Stimulated activated naive CD8-positive, alpha-beta T cell treated with anti-CD3 and anti-CD28 coated beads, Interleukin-15, Interleukin-2, amounts not matched to agents 100 ng/mL and 50 ng/mL, for 24 hours (primary cell): ENCODE data around the gene BANP.
"Not testable (repeated sequence)": the region's sequence is repeated elsewhere in the genome, so short reads cannot be mapped to it uniquely, and the experiment has no call there.

Experiments
- H3K27ac Mint-ChIP-seq: one replicate; pipeline ENCODE4 v1.8.0; 2021; ENCODE audit warnings: mild to moderate bottlenecking, mixed read lengths
- H3K27me3 Mint-ChIP-seq: one replicate; pipeline ENCODE4 v1.8.0; 2021; ENCODE audit warnings: mixed read lengths
- H3K36me3 Mint-ChIP-seq: one replicate; pipeline ENCODE4 v1.8.0; 2021; ENCODE audit warnings: low read depth, mixed read lengths
- H3K4me1 Mint-ChIP-seq: one replicate; pipeline ENCODE4 v1.8.0; 2021; ENCODE audit warnings: low read depth, mixed read lengths
- H3K4me3 Mint-ChIP-seq: one replicate; pipeline ENCODE4 v1.8.0; 2021; ENCODE audit warnings: mild to moderate bottlenecking, mixed read lengths
- H3K9me3 Mint-ChIP-seq: one replicate; pipeline ENCODE4 v1.8.0; 2021; ENCODE audit warnings: mixed read lengths

The BANP gene

GRCh38 chr16:88049561-88050545, 98.6 kb downstream of the BANP start:
- Mint-ChIP-seq H3K36me3 (peaks cover 28% of the 10 kb centered on the region), H3K9me3 (no peaks in the 10 kb centered on the region), H3K27me3 (no peaks in the 10 kb centered on the region), H3K4me1 (peaks cover 14% of the 10 kb centered on the region), H3K27ac (no peak overlapping the region), H3K4me3 (no peak overlapping the region)

- no peaks in the 10 kb centered on the region for H3K27me3 Mint-ChIP-seq
- peaks cover 2% of the 10 kb centered on the region for H3K4me1 Mint-ChIP-seq
- H3K9me3 Mint-ChIP-seq: no peaks in the 10 kb centered on the region
- H3K4me3 Mint-ChIP-seq: no peak overlapping the region
- H3K27ac Mint-ChIP-seq: no peak overlapping the region
- peaks cover 28% of the 10 kb centered on the region for H3K36me3 Mint-ChIP-seq
Observed at GRCh38 chr16:88050952-88051660, 99.9 kb downstream of the BANP start.

GRCh38 chr16:88052661-88053060, 101.4 kb downstream of the BANP start:
- Mint-ChIP-seq H3K27me3 (no peaks in the 10 kb centered on the region), H3K27ac (no peak overlapping the region), H3K4me1 (no peaks in the 10 kb centered on the region), H3K4me3 (no peak overlapping the region), H3K9me3 (no peaks in the 10 kb centered on the region), H3K36me3 (peaks cover 33% of the 10 kb centered on the region)

GRCh38 chr16:88053479-88053878, 102.2 kb downstream of the BANP start:
- not testable (repeated sequence) for H3K4me3 Mint-ChIP-seq, H3K27ac Mint-ChIP-seq, H3K27me3 Mint-ChIP-seq, H3K9me3 Mint-ChIP-seq, H3K4me1 Mint-ChIP-seq
- peaks cover 31% of the 10 kb centered on the region for H3K36me3 Mint-ChIP-seq

GRCh38 chr16:88055356-88055755, 104.1 kb downstream of the BANP start:
- H3K27ac Mint-ChIP-seq: peak overlapping the region; percentile 16
- H3K27me3 Mint-ChIP-seq: no peaks in the 10 kb centered on the region
- H3K36me3 Mint-ChIP-seq: peaks cover 13% of the 10 kb centered on the region
- H3K9me3 Mint-ChIP-seq: no peaks in the 10 kb centered on the region
- no peaks in the 10 kb centered on the region for H3K4me1 Mint-ChIP-seq
- no peak overlapping the region for H3K4me3 Mint-ChIP-seq

GRCh38 chr16:88056212-88056611, 105.0 kb downstream of the BANP start:
- H3K4me1 Mint-ChIP-seq: no peaks in the 10 kb centered on the region
- H3K4me3 Mint-ChIP-seq: no peak overlapping the region
- H3K9me3 Mint-ChIP-seq: no peaks in the 10 kb centered on the region
- peaks cover 15% of the 10 kb centered on the region for H3K36me3 Mint-ChIP-seq
- no peak overlapping the region for H3K27ac Mint-ChIP-seq
- H3K27me3 Mint-ChIP-seq: no peaks in the 10 kb centered on the region

- Mint-ChIP-seq H3K4me1 (no peaks in the 10 kb centered on the region), H3K36me3 (peaks cover 14% of the 10 kb centered on the region), H3K27me3 (no peaks in the 10 kb centered on the region), H3K27ac (no peak overlapping the region), H3K9me3 (no peaks in the 10 kb centered on the region), H3K4me3 (no peak overlapping the region)
Observed at GRCh38 chr16:88057656-88058055, 106.4 kb downstream of the BANP start.

GRCh38 chr16:88058136-88058535, 106.9 kb downstream of the BANP start:
- Mint-ChIP-seq H3K9me3 (no peaks in the 10 kb centered on the region), H3K27me3 (no peaks in the 10 kb centered on the region), H3K4me1 (no peaks in the 10 kb centered on the region), H3K4me3 (no peak overlapping the region), H3K27ac (no peak overlapping the region), H3K36me3 (peaks cover 14% of the 10 kb centered on the region)

- H3K4me1 Mint-ChIP-seq: no peaks in the 10 kb centered on the region
- H3K36me3 Mint-ChIP-seq: peaks cover 14% of the 10 kb centered on the region
- H3K27me3 Mint-ChIP-seq: no peaks in the 10 kb centered on the region
- H3K27ac Mint-ChIP-seq: no peak overlapping the region
- no peaks in the 10 kb centered on the region for H3K9me3 Mint-ChIP-seq
- H3K4me3 Mint-ChIP-seq: no peak overlapping the region
Observed at GRCh38 chr16:88058817-88059216, 107.6 kb downstream of the BANP start.

- no peaks in the 10 kb centered on the region for H3K4me1 Mint-ChIP-seq
- no peak overlapping the region for H3K27ac Mint-ChIP-seq
- no peaks in the 10 kb centered on the region for H3K27me3 Mint-ChIP-seq
- H3K9me3 Mint-ChIP-seq: no peaks in the 10 kb centered on the region
- H3K4me3 Mint-ChIP-seq: no peak overlapping the region
- H3K36me3 Mint-ChIP-seq: peaks cover 14% of the 10 kb centered on the region
Observed at GRCh38 chr16:88059701-88060386, 108.6 kb downstream of the BANP start.

- Mint-ChIP-seq H3K27ac (no peak overlapping the region), H3K27me3 (no peaks in the 10 kb centered on the region), H3K4me3 (no peak overlapping the region), H3K9me3 (no peaks in the 10 kb centered on the region), H3K4me1 (no peaks in the 10 kb centered on the region), H3K36me3 (peaks cover 14% of the 10 kb centered on the region)
Observed at GRCh38 chr16:88060524-88061219, 109.4 kb downstream of the BANP start.

GRCh38 chr16:88061346-88062110, 110.3 kb downstream of the BANP start:
- peaks cover 14% of the 10 kb centered on the region for H3K36me3 Mint-ChIP-seq
- no peaks in the 10 kb centered on the region for H3K4me1 Mint-ChIP-seq
- no peak overlapping the region for H3K4me3 Mint-ChIP-seq
- H3K27ac Mint-ChIP-seq: no peak overlapping the region
- H3K27me3 Mint-ChIP-seq: no peaks in the 10 kb centered on the region
- no peaks in the 10 kb centered on the region for H3K9me3 Mint-ChIP-seq

- H3K4me1 Mint-ChIP-seq: no peaks in the 10 kb centered on the region
- no peaks in the 10 kb centered on the region for H3K9me3 Mint-ChIP-seq
- H3K27ac Mint-ChIP-seq: no peak overlapping the region
- no peaks in the 10 kb centered on the region for H3K27me3 Mint-ChIP-seq
- H3K4me3 Mint-ChIP-seq: no peak overlapping the region
- H3K36me3 Mint-ChIP-seq: peaks cover 9% of the 10 kb centered on the region
Observed at GRCh38 chr16:88062341-88063210, 111.3 kb downstream of the BANP start.
